Body of pancreas (tissue), 4 donors: ENCODE measurements around the gene NDUFV3.

Experiments used
- POLR2A ChIP-seq, 3 donors: fragments of 450-650 bp; IDR thresholded peaks; one replicate each; pipeline ENCODE4 v1.6.1; 2016; ENCODE audit warnings: antibody characterized with exemption in 3 of 3, mild to moderate bottlenecking in 2 of 3
- TF ChIP-seq, protein P1 (sequence below), 7 experiments: fragments of 450-650 bp in 4 of 7; fragments of 200-600 bp in 3 of 7; sonication (generic) in 3 of 7; IDR thresholded peaks; one replicate each; pipeline ENCODE4 v1.5.1; 2016 to 2019; ENCODE audit warnings: antibody characterized with exemption in 7 of 7

DNA sequence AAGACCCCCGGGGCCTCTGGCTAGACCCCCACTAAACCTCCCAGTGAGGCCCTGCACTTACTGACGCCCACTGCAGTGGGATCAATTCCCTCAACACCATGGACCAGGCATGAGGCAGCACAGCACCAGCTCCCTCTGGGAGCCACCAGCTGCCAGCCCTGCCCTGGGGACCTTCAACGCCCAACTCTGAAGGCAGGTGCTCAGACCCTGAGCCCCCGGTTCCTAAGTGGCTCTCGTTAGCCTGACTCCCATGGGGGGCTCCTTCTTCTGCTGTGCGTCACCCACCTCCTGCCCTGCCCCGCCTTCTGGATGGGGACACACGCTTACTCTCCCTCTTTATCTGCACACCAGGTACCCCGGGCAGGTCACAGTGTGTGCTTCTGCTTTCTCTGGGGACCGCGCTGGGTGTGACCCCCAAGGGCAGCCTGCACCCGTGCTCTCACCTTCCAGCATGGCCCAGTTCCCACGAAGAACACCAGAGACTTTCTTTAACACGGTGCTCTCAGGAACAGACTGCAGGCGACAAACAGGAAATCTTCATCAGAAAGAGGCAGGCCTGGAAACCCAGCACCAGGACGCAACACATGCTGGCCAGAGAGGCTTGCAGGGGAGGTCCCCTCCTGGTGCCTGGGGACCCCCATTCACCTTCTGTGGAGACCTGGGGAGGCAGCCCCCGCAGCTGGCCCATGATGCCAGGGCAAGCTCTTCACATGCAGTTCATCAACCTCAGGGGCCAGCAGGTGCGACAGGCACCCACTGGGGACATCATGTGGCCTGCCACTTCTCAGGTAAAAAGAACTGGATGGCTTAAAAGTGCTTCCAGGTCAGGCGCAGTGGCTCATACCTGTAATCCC lies 41.1 kb upstream of the NDUFV3 start:
- TF ChIP-seq, protein P1, sequence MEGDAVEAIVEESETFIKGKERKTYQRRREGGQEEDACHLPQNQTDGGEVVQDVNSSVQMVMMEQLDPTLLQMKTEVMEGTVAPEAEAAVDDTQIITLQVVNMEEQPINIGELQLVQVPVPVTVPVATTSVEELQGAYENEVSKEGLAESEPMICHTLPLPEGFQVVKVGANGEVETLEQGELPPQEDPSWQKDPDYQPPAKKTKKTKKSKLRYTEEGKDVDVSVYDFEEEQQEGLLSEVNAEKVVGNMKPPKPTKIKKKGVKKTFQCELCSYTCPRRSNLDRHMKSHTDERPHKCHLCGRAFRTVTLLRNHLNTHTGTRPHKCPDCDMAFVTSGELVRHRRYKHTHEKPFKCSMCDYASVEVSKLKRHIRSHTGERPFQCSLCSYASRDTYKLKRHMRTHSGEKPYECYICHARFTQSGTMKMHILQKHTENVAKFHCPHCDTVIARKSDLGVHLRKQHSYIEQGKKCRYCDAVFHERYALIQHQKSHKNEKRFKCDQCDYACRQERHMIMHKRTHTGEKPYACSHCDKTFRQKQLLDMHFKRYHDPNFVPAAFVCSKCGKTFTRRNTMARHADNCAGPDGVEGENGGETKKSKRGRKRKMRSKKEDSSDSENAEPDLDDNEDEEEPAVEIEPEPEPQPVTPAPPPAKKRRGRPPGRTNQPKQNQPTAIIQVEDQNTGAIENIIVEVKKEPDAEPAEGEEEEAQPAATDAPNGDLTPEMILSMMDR (IDR thresholded peaks at IDR 0.05) = no peak
- no peak for TF ChIP-seq POLR2A (IDR thresholded peaks at IDR 0.05)
